Peyer's patch (tissue), 4 donors: ENCODE results near the gene PPP1R37. TPM values are rescaled to one million over a fixed set of nuclear protein-coding genes. Genes with fewer than 3 reads are reported as not detected.

Source experiments
- DNase-seq, 3 donors: peaks; one replicate each; pipeline ENCODE4 v3.0.0-alpha.2; 2017 to 2019
- H3K27ac ChIP-seq, 4 donors: fragments of 200-600 bp; sonication (generic); one replicate each; pipeline ENCODE4 v1.5.1; 2016 to 2019
- H3K27me3 ChIP-seq, 2 donors: fragments of 200-600 bp; sonication (generic); one replicate each; pipeline ENCODE4 v1.5.1; 2019
- H3K36me3 ChIP-seq, 3 donors: fragments of 200-600 bp; sonication (generic); one replicate each; pipeline ENCODE4 v1.5.1; 2016 to 2019
- H3K4me1 ChIP-seq, 4 donors: fragments of 200-600 bp; sonication (generic); one replicate each; pipeline ENCODE4 v1.5.1; 2016 to 2019
- H3K4me3 ChIP-seq, 4 donors: fragments of 200-600 bp; sonication (generic); 1 replicate in 3 of 4; 2 replicates in 1 of 4; pipeline ENCODE4 v1.5.1; 2016 to 2019; ENCODE audit warnings: mild to moderate bottlenecking in 1 of 4
- H3K9me3 ChIP-seq, 4 donors: fragments of 200-600 bp; sonication (generic); one replicate each; pipeline ENCODE4 v1.5.1; 2016 to 2019; ENCODE audit warnings: mild to moderate bottlenecking in 1 of 4
- CTCF ChIP-seq, 6 experiments: fragments of 450-650 bp in 4 of 6; fragments of 200-600 bp in 2 of 6; sonication (generic) in 1 of 6; IDR thresholded peaks; one replicate each; pipeline ENCODE4 v1.5.1; 2017 to 2019; ENCODE audit warnings: antibody characterized with exemption in 6 of 6, mild to moderate bottlenecking in 3 of 6, moderate library complexity in 1 of 6
- POLR2A ChIP-seq, 2 donors: fragments of 450-650 bp; IDR thresholded peaks; one replicate each; pipeline ENCODE4 v1.5.1; 2017; ENCODE audit warnings: antibody characterized with exemption in 2 of 2, mild to moderate bottlenecking in 2 of 2, moderate library complexity in 2 of 2
- total RNA-seq, 4 donors: library from RNA; depleted of rRNA; stranded (reverse); fragments of >200 nt; gene quantifications; one replicate each; pipeline ENCODE4 v1.1.0, GENCODE V29; 2016

PPP1R37 gene
- total RNA-seq, 4 donors from 2014 or later, result 41.8 to 75.1 (median 54.2) TPM

- Histone ChIP-seq H3K36me3 (peaks cover 0 to 5% (median 0%) of the 10 kb centered on the region in 3 donors), H3K4me3 (no peak overlapping the region), H3K27me3 (no peaks in the 10 kb centered on the region), H3K27ac (no peak overlapping the region), H3K9me3 (no peaks in the 10 kb centered on the region), H3K4me1 (peaks cover 0 to 23% (median 18%) of the 10 kb centered on the region in 4 donors)
- no peak for DNase-seq
- TF ChIP-seq CTCF (IDR thresholded peaks at IDR 0.05) (no peak), POLR2A (IDR thresholded peaks at IDR 0.05) (no peak)
Observed at GRCh38 chr19:45182758-45183157, 89.8 kb downstream of the PPP1R37 start.

GRCh38 chr19:45184115-45184514, 91.1 kb downstream of the PPP1R37 start:
- Histone ChIP-seq H3K36me3 (peaks cover 0 to 5% (median 0%) of the 10 kb centered on the region in 3 donors), H3K27ac (no peak overlapping the region), H3K4me1 (peaks cover 0 to 23% (median 16%) of the 10 kb centered on the region in 4 donors), H3K4me3 (no peak overlapping the region), H3K9me3 (no peaks in the 10 kb centered on the region), H3K27me3 (no peaks in the 10 kb centered on the region)
- no peak for TF ChIP-seq CTCF (IDR thresholded peaks at IDR 0.05)
- no peak for TF ChIP-seq POLR2A (IDR thresholded peaks at IDR 0.05)
- DNase-seq, result no peak

- peaks cover 0 to 3% (median 0%) of the 10 kb centered on the region in 4 donors for H3K4me1 ChIP-seq
- no peak for TF ChIP-seq CTCF (IDR thresholded peaks at IDR 0.05)
- no peak for TF ChIP-seq POLR2A (IDR thresholded peaks at IDR 0.05)
- no peak overlapping the region for H3K4me3 ChIP-seq
- no peaks in the 10 kb centered on the region for H3K27me3 ChIP-seq
- no peaks in the 10 kb centered on the region for H3K36me3 ChIP-seq
- no peak for DNase-seq
- H3K9me3 ChIP-seq, result no peaks in the 10 kb centered on the region
- no peak overlapping the region for H3K27ac ChIP-seq
Observed at GRCh38 chr19:45186509-45187334, 93.7 kb downstream of the PPP1R37 start.

- Histone ChIP-seq H3K4me1 (peaks cover 0 to 3% (median 0%) of the 10 kb centered on the region in 4 donors), H3K9me3 (no peaks in the 10 kb centered on the region), H3K27me3 (no peaks in the 10 kb centered on the region), H3K27ac (no peak overlapping the region), H3K36me3 (no peaks in the 10 kb centered on the region), H3K4me3 (no peak overlapping the region)
- TF ChIP-seq POLR2A (IDR thresholded peaks at IDR 0.05) (no peak), CTCF (IDR thresholded peaks at IDR 0.05) (peak; percentile 38 to 64 (median 50))
- no peak for DNase-seq
Observed at GRCh38 chr19:45187421-45188100, 94.6 kb downstream of the PPP1R37 start.

- Histone ChIP-seq H3K4me1 (peaks cover 0 to 3% (median 0%) of the 10 kb centered on the region in 4 donors), H3K27ac (no peak overlapping the region), H3K4me3 (no peak overlapping the region), H3K27me3 (no peaks in the 10 kb centered on the region), H3K9me3 (no peaks in the 10 kb centered on the region), H3K36me3 (no peaks in the 10 kb centered on the region)
- DNase-seq, result no peak
- TF ChIP-seq CTCF (IDR thresholded peaks at IDR 0.05), result no peak
- no peak for TF ChIP-seq POLR2A (IDR thresholded peaks at IDR 0.05)
Observed at GRCh38 chr19:45189971-45190370, 97.0 kb downstream of the PPP1R37 start.
